WTC11 (cell line): ENCODE measurements around the gene GJD3.

Source experiments
- CREB1 ChIP-seq: sonication (generic); formaldehyde crosslinking; IDR thresholded peaks from 2 replicates; pipeline ENCODE4 v1.8.0; 2023; ENCODE audit warnings: mild to moderate bottlenecking, missing genetic modification reagents
- CTCF ChIP-seq: fragments of 200-600 bp; IDR thresholded peaks from 2 replicates; pipeline ENCODE4 v1.8.0; 2022; ENCODE audit warnings: antibody characterized with exemption
- ELF4 ChIP-seq: sonication (generic); formaldehyde crosslinking; IDR thresholded peaks from 2 replicates; pipeline ENCODE4 v1.8.1; 2022; ENCODE audit warnings: low read depth, mild to moderate bottlenecking, moderate library complexity, missing genetic modification reagents
- ETV6 ChIP-seq: sonication (generic); formaldehyde crosslinking; IDR thresholded peaks from 2 replicates; pipeline ENCODE4 v1.8.1; 2022; ENCODE audit warnings: mild to moderate bottlenecking, missing genetic modification reagents
- MAX ChIP-seq: sonication (generic); formaldehyde crosslinking; IDR thresholded peaks from 2 replicates; pipeline ENCODE4 v1.8.0; 2022; ENCODE audit warnings: mild to moderate bottlenecking, missing genetic modification reagents
- NFATC4 ChIP-seq: fragments of 250-450 bp; sonication (Bioruptor Pico); IDR thresholded peaks from 2 replicates; pipeline ENCODE4 v1.9.0; 2021; ENCODE audit warnings: mild to moderate bottlenecking
- ZNF121 ChIP-seq: sonication (generic); formaldehyde crosslinking; IDR thresholded peaks from 2 replicates; pipeline ENCODE4 v1.8.0; 2023; ENCODE audit warnings: missing genetic modification reagents
- ZNF263 ChIP-seq: sonication (generic); formaldehyde crosslinking; IDR thresholded peaks from 2 replicates; pipeline ENCODE4 v1.8.1; 2022; ENCODE audit warnings: low read depth, mild to moderate bottlenecking, moderate library complexity, missing genetic modification reagents

- TF ChIP-seq ETV6 (CRISPR knock-in tag) (no peak), CTCF (no peak), ELF4 (CRISPR knock-in tag) (no peak), NFATC4 (no peak), CREB1 (CRISPR knock-in tag) (no peak), ZNF263 (CRISPR knock-in tag) (no peak), ZNF121 (no peak), MAX (CRISPR knock-in tag) (no peak)
Observed at GRCh38 chr17:40328386-40328766, 36.2 kb downstream of the GJD3 start.
